GM12874 (cell line): ENCODE data around the gene SUN3.

Source experiments
- TF ChIP-seq, protein P1 (sequence below): IDR thresholded peaks from 2 replicates; pipeline ENCODE4 v1.5.1; 2011; ENCODE audit warnings: low read depth, mild to moderate bottlenecking, control low read depth, low read length, moderate library complexity; ENCODE audit not compliant: insufficient read depth

SUN3 gene

DNA sequence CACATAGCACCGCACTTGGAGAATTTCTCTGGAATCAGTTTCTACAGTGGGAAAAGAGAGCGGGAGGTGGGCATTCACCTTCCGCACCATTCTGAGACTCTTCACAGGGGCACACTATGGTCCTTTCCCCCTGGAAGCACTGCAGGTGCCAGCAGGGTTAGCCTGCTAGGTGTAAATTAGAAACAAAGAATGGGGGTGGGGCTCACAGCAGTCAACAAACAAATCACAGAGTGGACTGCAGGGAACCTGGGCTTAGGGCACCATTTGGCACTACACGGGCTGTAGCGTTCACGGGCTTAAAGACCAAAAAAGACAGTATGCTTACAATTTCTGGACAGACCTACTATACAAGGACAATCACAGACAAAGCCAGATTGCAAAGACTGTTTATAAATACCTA lies 72.7 kb downstream of the SUN3 start:
- TF ChIP-seq, protein P1, sequence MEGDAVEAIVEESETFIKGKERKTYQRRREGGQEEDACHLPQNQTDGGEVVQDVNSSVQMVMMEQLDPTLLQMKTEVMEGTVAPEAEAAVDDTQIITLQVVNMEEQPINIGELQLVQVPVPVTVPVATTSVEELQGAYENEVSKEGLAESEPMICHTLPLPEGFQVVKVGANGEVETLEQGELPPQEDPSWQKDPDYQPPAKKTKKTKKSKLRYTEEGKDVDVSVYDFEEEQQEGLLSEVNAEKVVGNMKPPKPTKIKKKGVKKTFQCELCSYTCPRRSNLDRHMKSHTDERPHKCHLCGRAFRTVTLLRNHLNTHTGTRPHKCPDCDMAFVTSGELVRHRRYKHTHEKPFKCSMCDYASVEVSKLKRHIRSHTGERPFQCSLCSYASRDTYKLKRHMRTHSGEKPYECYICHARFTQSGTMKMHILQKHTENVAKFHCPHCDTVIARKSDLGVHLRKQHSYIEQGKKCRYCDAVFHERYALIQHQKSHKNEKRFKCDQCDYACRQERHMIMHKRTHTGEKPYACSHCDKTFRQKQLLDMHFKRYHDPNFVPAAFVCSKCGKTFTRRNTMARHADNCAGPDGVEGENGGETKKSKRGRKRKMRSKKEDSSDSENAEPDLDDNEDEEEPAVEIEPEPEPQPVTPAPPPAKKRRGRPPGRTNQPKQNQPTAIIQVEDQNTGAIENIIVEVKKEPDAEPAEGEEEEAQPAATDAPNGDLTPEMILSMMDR = no peak

GRCh38 chr7:47954231-47954911 lies 74.5 kb downstream of the SUN3 start:
- TF ChIP-seq, protein P1 = no peak

GRCh38 chr7:47953822-47954221 lies 75.1 kb downstream of the SUN3 start:
- TF ChIP-seq, protein P1 = no peak

DNA sequence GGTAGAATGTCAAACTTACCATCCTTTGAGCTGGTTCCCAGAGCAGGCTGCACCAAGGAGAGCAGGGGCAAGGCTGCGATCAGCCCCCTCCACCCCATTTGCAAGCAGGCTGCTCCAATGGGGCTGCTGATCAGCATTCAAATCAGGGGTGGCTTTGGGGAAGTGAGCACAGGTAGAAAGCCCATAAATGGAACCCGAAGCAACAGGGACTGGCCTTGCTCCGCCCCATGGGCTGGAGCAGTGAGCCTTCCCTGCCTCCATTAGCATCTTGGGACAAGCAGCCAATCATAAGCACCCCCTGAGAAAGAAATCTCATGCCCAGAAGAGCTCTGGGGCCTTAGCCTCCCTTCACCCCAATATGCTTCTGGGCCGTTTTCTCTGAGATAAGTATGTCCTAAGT lies 76.7 kb downstream of the SUN3 start:
- TF ChIP-seq, protein P1 = no peak

DNA sequence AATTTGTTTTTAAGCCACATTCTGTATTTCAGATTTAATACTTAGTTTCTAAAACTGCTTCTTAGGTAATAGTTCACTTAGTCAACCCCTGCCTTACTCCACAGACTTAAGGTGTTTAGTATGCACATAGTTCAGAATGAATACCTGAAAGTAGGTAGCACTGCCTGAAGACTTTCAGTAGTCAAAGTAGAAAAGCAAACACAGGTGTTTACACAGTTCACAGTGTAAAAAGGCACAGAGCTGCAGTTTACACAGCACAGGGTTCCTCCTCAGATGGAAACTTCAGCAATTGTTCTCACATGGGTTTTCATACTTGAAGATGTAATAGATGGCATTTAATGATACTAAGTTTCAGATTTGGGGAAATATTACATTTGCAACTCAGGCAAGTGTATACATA lies 77.5 kb downstream of the SUN3 start:
- TF ChIP-seq, protein P1 = no peak

GRCh38 chr7:47950714-47951113 lies 78.2 kb downstream of the SUN3 start:
- TF ChIP-seq, protein P1 = no peak

DNA sequence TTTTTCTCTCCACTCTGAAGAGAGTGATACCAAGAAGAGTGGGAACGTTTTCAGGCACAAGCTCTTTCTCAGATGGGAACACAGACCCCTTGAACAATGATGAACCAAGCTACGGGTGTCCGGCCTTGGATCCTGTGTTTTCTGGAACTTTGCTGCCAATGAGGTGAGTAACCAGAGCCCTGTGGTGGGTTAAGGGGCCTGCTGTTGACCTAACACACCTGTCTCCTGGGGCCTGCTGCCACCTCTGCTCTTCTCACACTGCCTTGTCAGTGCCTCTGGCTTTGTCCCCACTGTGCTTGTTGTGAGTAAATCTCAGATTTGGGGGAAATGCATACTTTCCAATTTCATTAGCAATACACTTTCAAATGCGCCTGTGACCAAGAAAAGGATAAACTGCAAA lies 79.2 kb downstream of the SUN3 start:
- TF ChIP-seq, protein P1 = no peak
